ENCODE results near the gene YBX2.

GRCh38 chr17:7249830-7250229 lies 44.6 kb downstream of the YBX2 start:
- TF ChIP-seq ZNF530 (tag by site-specific recombination; IDR thresholded peaks at IDR 0.05; ENCODE audit: low read depth): no peak
- TF ChIP-seq YY1 (tag by site-specific recombination; IDR thresholded peaks at IDR 0.05): no peak
- TF ChIP-seq ZNF23 (tag by site-specific recombination; IDR thresholded peaks at IDR 0.05; ENCODE audit: borderline replicate concordance): no peak
- no peak for TF ChIP-seq ZNF629 (tag by site-specific recombination; IDR thresholded peaks at IDR 0.05)
- TF ChIP-seq ZNF19 (tag by site-specific recombination; IDR thresholded peaks at IDR 0.05; ENCODE audit: low read depth): no peak
- TF ChIP-seq CTCF (tag by site-specific recombination; IDR thresholded peaks at IDR 0.05): no peak
- TF ChIP-seq ZNF311 (tag by site-specific recombination; IDR thresholded peaks at IDR 0.05; ENCODE audit: borderline replicate concordance): no peak
- TF ChIP-seq ATF2 (tag by site-specific recombination; IDR thresholded peaks at IDR 0.05; ENCODE audit: low read depth): no peak
- TF ChIP-seq ZNF48 (tag by site-specific recombination; IDR thresholded peaks at IDR 0.05): no peak
- TF ChIP-seq MZF1 (tag by site-specific recombination; IDR thresholded peaks at IDR 0.05; ENCODE audit: borderline replicate concordance): no peak
- TF ChIP-seq KLF8 (tag by site-specific recombination; IDR thresholded peaks at IDR 0.05): no peak
- no peak for TF ChIP-seq ZNF777 (tag by site-specific recombination; IDR thresholded peaks at IDR 0.05; ENCODE audit: borderline replicate concordance)
- no peak for TF ChIP-seq ZBTB8A (tag by site-specific recombination; IDR thresholded peaks at IDR 0.05)
- TF ChIP-seq SP2 (tag by site-specific recombination; IDR thresholded peaks at IDR 0.05): no peak

Measured in HEK293 (cell line).